Globus pallidus (tissue), 1 donor: ENCODE data around the gene DNAJC10.

Experiments used
- DNase-seq: peaks from one replicate; pipeline ENCODE4 v3.0.0-alpha.2; 2015; ENCODE audit warnings: low spot score

The DNAJC10 gene

GRCh38 chr2:182834293-182834692 lies 118.2 kb downstream of the DNAJC10 start:
- no peak for DNase-seq

- DNase-seq: no peak
These were observed 120.4 kb downstream of the DNAJC10 start for GRCh38 chr2:182836451-182836850.
